NCI-H1694 treated with DMSO at 0.1 percent for 48 hours (cell line): ENCODE results near the gene SENP5.
"Not testable (repeated sequence)": the region's sequence is repeated elsewhere in the genome, so short reads cannot be mapped to it uniquely, and the experiment has no call there.

Source experiments
- DNase-seq: peaks from one replicate; lab custom pipeline; 2025; lab: John Stamatoyannopoulos, UW

The SENP5 gene

DNA sequence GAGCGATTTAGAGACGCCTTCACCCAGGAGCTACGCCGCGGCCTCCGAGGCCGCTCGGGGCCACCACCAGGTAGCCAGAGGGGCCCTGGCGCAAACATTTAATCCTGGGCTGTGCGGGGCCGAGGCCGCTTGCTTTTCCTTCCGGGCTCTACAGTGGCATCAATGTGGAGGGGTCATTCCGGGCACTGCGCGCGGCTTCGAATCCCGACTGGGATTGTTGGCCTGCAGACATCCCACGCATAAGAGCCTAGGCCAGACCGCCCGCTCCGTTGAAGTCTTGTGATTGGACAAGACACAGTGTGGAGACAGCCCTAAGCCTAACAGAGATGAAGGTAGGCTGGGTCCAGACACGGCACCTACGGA lies 75.2 kb downstream of the SENP5 start:
- DNase-seq = no peak

- not testable (repeated sequence) for DNase-seq
Observed at GRCh38 chr3:196944037-196944790, 76.5 kb downstream of the SENP5 start.

GRCh38 chr3:196947136-196947859 lies 79.6 kb downstream of the SENP5 start:
- no peak for DNase-seq

GRCh38 chr3:196947860-196948441 lies 80.2 kb downstream of the SENP5 start:
- no peak for DNase-seq

DNA sequence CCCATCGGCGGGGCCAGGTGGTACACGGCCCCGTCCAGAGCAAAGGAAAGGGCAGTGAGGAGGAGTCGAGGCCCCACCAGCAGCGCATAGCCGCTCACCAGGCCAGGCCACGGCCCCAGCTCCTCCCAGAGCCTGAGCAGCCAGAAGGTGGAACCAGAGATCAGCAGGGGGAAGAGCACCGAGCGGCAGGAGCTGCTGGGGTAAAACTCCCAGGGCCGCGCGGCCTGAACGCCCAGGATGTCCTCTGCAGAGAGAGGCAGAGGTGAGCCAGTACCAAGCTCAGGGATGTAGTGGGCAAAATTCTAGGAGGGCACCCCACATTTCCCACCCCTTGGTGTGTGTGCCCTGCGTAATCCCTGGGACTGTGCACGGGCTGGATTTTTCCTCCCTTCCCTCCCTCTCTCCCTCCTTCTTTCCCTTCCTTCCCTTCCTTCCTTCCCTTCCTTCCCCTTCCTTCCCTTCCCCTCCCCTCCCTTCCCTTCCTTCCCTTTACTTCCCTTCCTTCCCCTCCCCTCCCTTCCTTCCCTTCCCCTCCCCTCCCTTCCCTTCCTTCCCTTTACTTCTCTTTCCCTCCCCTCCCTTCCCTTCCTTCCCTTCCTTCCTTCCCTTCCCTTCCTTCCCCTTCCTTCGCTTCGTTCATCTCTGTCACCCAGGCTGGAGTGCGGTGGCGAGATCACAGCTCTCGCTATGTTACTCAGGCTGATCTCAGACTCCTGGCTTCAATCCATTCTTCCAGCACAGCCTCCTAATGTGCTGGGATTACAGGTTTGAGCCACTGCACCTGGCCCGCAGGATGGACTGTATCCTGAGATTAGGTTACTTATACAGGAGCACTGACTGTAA lies 80.9 kb downstream of the SENP5 start:
- no peak for DNase-seq

DNA sequence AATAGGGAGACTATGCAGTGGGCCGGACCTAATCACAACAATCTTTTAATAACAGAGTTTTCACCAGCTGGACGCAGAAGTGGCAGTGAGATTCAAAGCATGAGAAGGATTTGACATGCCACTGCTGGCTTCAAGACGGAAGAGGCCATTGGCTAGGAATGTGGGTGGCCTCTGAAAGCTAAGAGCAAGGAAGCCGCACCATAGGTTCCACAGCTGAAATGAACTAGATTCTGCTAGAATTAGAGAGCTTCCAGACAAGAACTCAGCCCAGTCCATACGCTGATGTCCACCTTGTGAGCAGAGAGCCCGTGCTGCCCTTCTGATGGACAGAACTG lies 81.5 kb downstream of the SENP5 start:
- no peak for DNase-seq

GRCh38 chr3:196949750-196950149 lies 82.0 kb downstream of the SENP5 start:
- no peak for DNase-seq

- no peak for DNase-seq
Observed at GRCh38 chr3:196951371-196951770, 83.7 kb downstream of the SENP5 start.

GRCh38 chr3:196954832-196955231 lies 87.1 kb downstream of the SENP5 start:
- no peak for DNase-seq

- DNase-seq = no peak
Observed at GRCh38 chr3:196962108-196962929, 94.6 kb downstream of the SENP5 start.

GRCh38 chr3:196962930-196963630 lies 95.4 kb downstream of the SENP5 start:
- no peak for DNase-seq

GRCh38 chr3:196963631-196963953 lies 95.9 kb downstream of the SENP5 start:
- DNase-seq = no peak

GRCh38 chr3:196965112-196965803 lies 97.5 kb downstream of the SENP5 start:
- no peak for DNase-seq

GRCh38 chr3:196965804-196966173 lies 98.1 kb downstream of the SENP5 start:
- no peak for DNase-seq

- DNase-seq = no peak
Observed at GRCh38 chr3:196966526-196967401, 99.0 kb downstream of the SENP5 start.

DNA sequence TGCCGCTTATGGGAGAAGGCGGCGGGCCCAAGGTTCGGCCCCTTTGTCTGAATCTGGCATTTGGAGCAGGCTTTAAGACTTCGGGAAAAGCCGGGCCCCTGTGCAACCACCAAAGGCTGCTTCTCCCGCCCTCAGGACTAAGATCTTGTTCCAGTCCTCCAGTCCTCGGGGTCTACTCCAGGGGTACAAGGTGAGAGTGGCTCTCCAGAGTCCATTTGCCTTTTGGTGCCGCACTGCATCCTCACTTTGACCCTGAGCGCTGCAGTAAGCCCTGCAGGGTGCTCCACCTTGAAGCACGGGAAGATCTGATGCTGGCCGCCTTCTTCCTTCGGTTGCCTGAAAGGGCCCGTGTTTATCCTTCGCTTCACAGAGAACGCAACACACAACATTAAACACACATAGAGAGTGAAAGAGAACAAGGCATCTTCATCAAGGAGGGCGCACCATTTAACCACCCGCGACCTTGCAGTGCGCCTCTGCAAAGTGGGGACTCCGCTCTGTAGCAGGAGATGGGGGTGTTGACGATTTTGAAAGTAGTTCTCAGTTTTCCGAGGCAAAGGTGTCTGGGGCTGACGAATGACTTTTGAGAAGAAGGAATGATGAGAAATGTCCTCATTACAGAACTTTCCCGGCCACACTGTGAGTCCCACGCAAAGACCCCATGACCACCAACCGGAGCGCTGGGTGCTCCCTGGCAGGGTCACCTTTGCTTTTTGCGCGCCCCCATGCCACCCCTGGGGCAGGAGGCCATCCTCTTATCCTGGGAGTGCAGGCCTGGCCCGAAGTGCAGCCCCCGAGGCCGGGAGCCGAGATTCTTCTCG lies 99.9 kb downstream of the SENP5 start:
- DNase-seq = no peak

DNA sequence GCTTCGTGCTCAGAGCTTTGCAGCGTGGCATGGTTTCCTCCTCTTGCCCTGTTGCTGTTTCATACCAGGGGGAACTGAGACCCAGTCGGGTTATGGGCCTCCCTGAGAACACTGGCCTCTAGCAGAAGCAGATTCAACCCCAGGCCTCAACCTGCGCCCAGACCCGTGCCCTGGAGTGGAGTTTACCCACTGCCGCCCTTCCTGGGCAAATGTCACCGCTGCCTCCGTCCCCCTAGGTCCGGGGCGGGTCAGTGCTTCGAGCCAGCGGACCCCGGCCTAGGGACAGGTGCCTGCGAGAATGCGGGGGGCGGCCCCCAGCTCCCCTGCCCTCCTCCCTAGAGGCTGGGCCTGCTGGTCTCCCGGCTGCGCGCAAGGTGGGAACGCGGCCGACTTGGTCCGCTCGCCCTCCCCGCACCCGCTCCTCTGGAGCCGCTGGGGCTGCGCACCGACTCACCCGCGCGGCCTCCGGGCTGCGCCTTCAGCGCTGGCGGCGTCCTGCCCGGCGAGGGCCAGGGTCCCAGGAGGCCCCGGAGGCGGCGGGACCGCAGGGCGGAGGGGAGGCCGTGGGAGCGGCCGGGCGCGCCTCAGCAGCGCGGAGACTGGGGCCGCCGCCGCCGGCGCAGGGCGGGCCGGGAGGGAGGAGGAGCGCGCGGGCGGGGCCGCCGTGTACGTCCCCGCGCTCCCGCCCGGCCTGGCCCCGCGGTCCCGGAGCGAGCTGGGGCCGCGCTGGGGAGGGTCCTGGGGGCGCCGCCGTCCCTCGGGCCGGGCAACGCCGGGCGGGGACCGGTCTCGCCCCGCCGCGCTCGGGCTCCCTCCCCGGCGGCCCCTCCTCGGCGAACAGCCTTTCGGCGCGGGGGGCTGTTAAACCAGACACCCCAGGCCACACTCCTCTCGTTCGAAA lies 100.8 kb downstream of the SENP5 start, which contains the start of gene PIGZ:
PIGZ (minus strand) TSS at position 601 of the 901 bp plus-strand sequence. CDS start 16,802 bp downstream, outside the sequence.
- no peak for DNase-seq
